HG03066 (cell line): ENCODE results near the gene HOXA3.

Source experiments
- ATAC-seq: cut with Tn5 transposase; IDR thresholded peaks from one replicate; pipeline ENCODE4 v1.9.1; 2021; ENCODE audit warnings: low read depth; ENCODE audit not compliant: unreplicated experiment

The HOXA3 gene

DNA sequence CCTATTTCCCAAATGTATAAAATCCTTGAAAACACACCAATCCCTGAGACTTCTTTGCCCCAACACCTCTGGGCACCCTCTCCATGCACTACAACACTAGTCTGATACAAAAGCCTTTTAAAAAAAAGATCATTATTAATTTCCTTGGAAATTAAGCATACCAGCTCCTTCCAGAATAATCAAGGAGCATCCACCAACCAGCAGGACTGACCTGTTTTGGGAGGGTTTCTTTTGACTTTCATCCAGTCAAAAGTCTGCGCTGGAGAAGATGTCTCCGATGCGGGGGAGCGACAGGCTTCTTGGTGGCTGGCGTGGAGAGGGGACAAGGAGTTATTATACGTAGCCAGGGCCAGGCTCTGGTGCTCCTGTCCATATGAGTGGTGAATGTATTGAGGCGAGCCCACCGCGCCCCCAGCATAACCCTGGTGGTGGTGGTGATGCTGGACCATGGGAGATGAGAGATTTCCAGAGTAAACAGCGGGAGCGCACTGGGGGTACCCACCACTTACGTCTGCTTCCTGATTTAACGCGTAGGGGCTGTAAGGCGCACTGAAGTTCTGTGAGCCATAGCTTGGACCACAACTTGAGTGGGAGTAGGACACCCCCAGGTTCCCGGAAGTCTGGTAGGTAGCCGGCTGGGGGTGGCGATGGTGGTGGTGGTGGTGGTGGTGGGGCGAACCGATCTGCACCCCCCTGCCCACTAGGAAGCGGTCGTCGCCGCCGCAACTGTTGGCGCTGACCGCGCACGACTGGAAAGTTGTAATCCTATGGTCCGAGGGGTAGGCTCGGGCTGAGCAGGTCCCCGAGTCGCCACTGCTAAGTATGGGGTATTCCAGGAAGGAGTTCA is 57.1 kb downstream of the HOXA3 start:
- peak; percentile 6 for ATAC-seq

DNA sequence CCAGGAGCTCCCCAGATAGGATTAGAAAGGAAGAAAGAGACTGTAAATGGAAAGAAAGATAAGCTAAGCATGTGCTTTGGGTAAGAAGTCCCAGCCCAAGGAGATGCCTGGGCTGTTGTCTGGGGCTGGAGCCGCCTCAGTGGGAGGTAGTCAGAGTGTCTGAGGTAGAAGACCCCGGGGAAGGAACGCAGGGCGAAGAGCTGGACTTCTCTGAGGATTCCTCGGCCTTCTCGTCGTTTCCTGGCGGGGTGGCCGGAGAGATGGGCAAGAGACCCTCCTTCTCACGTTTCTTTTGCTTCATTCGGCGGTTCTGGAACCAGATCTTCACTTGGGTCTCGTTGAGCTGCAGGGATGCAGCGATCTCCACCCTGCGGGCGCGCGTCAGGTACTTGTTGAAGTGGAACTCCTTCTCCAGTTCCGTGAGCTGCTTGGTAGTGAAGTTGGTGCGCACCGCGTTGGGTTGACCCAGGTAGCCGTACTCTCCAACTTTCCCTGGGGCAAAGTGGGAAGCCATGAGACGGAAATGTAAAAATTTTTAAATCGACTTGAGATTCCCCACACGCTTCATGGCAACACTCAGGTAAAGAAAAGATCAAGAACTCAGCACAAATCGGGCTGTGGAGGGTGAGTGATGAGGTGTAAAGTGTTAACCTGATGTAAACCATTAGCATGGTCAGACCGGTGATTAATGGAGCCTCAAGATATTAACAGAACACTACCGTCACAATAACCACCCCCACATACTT is 57.9 kb downstream of the HOXA3 start:
- ATAC-seq, result no peak

DNA sequence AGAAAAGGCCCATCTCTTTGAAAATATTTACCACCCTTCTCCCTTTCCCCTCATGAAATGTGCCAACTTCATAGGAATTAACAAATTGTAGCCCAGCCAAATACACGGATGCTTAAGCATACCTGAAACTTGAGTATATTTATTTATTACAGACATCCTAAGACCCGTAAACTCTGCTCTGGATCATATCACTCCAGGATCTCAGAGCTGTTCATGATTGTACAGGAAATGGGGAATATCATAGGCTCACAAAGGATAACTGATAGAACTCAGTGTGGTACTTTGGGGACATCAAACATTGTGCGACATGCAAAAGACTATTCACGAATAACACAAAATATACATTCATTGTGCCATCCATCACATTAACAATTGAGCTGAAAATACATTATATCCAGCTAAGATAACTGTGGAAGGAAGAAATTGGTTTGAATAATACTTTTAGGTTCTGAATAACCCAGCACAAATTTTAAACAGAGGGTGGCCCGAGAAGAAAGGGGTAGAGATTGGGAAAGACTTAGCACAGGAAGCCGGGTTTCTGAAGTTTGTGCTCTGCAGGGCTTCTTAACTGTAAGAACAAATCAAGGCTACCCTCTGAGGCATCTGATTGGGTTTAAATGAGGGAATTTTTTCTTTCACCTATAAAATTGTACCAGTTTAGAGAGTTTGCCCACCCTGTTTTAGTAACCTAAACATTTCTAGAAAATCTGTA is 59.0 kb downstream of the HOXA3 start:
- ATAC-seq, result no peak

DNA sequence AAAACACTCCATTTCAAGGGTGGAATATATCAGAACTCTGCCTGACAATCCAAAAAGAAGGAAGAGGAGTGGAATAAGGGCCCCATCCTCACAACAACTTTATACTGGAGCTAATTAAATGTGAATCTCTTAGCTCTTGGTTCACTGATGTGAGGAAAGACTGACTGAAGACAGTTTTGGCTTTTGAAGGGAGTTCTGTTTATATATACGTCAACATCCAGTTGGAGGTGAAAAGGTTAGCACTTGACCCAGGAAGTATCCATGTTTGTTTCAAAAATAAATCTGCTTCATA is 59.6 kb downstream of the HOXA3 start:
- ATAC-seq, result no peak

DNA sequence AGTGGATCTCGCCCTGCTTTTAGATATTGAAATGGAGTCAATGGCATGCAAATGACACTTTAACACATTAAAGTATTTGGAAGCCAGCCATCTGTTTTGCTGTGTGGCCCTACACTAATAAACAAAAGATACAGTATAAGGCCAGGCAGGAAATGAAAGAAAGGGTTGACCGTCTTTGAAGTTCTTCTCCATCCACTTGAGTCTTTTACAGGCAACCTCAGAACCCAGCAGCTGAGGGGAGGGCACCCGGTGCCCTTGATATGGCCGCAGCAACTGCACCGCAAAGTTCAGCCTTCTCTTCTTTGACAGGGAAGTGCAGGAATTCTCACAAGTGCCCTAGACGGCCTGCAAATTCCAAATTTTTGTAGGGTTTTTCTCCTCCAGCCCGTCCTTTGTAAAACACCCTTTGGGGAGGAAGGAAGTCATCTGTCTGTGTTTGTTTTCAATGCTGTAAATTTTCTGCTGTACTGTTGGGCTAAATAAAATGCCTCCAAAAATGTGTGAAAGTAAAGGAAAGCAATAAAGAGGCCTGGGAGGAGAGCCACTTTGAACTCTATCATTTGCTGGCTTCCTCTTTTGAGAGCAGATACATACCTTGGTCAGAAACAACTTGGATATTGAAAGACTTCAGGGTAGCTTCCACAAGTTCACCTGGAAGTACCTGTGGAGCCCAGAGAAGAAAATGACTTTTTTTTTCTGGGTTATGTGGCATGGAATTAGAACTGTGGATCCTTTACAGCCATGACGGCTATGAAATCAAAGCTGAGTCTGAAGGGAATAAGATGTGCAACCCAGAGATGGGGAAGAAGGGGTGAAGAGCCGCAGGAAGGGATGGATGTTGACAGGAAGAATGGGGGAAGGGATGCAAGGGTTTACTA is 60.2 kb downstream of the HOXA3 start:
- no peak for ATAC-seq

DNA sequence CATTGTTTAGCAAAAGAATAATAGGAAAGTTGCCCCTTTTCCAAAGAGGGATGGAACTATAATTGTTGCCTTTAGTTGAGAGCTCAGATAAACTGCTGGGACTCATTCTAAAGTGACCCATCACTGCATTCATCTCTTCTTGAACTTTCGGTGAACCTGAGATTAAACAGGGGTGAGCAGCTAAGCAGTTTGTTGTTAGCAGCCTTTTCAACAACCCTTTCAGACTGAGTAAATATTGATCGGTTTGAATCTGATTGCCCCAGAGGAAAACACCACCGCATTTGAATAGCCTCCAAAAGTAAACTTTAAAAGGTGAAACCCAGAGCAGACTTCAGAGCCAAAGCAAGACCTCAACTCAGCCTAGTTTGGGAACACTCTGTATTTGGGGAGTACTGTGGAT is 61.3 kb downstream of the HOXA3 start:
- ATAC-seq, result no peak

DNA sequence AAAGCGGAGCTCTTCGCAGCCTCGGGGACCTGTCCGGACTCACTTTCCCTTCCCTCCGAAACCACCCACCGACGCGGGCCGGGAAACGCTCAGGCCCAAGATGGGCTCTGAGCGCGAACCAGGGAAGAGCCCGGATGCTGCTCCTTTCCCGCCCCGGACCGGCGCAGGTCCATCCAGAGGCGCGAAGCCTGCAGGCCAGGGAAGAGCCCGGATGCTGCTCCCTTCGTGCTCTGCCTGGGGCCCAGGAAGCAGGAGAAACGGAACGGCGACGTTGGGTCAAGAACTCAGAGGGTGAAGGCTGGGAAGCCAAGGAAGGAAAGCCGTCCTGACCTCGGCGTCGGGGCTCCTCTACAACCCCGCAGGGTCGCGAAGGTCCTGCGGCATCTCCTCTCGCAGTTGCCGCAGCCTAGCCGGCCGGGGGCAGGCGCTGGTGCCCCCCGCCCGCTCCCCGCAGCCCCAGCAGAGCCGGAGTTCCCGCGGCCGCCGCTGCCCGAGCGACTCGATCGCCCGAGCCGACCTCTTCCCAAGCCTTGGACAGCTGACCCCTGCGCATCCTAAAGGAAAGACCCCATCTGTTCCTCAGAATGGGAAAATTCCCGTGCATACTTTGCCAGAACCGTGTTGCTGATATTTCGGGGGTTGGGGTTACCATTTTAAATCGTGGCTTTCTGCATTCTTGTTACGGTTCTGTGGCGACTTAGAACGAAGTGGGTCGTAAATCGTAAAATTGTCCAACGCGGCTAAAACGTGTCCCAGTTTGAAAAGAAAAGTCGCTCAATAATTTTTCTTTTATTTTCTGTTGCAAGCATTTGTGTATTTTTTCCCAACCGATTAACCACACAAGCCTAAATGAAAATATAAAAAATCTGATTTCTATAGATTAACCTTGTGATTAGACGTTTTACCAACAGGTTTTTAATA is 64.1 kb downstream of the HOXA3 start:
- ATAC-seq, result no peak

DNA sequence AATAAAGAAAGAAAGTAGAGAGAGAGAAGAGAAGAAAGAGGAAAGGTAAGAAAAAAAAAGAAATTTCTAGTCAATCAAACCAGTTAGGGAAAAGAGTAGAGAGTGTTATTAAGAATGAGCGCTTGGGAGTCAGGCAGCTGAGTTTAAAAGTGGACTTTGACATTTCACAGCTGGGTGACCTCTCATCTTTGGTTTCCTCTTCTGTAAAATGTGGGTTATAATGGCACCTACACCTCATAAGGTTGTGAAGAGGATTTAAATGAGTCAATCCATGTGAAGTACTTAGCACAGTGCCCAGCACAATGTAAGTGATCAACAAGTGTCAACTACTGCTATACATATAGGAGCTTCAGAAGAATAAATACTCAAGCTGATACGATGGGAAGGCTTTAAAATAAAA is 68.7 kb downstream of the HOXA3 start:
- ATAC-seq, result no peak

DNA sequence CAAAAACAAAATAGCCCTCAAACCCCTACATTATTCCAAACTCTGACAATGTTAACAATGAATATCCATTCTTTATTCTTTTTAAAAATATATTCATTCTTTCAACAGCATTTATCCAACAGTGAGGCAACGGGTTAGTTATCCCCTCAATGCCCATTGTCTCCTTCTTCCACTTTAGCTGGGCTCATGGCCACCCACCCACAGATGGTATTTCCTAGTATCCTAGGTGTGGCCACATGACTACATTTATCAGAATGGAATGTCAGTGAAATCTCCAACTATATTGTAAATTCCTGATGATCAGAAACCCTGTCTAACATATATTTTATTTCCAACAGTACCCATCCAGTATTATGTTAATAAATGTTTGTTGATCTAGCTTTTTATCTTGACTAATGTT is 70.2 kb downstream of the HOXA3 start:
- no peak for ATAC-seq

DNA sequence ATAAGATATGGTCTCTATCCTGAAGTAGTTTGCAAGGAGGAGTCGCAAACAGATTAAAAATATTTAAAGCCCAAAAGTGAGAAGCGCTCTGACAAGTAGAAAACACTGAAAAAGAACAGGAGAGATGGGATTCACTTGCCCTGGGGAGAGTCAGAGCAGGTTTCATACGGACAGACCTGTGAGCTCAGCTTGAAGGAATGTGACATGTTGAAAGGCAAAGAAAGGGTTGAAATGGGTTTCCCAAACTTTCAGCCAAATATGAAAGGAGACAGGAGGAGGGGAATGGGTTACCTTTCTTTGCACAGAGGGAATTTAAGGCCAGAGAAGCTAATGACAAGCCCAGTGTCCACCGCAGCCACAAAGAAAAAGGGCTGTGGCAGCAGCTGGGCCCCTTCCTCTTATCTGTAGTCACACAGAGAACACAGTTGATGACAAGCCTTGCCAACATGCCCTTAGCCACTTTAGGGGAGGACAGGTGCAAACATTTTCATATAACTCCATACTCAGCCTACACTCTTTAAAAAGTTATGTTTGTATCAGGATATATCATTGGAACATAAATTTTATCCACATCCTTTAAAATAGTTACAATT is 71.4 kb downstream of the HOXA3 start:
- ATAC-seq, result no peak

DNA sequence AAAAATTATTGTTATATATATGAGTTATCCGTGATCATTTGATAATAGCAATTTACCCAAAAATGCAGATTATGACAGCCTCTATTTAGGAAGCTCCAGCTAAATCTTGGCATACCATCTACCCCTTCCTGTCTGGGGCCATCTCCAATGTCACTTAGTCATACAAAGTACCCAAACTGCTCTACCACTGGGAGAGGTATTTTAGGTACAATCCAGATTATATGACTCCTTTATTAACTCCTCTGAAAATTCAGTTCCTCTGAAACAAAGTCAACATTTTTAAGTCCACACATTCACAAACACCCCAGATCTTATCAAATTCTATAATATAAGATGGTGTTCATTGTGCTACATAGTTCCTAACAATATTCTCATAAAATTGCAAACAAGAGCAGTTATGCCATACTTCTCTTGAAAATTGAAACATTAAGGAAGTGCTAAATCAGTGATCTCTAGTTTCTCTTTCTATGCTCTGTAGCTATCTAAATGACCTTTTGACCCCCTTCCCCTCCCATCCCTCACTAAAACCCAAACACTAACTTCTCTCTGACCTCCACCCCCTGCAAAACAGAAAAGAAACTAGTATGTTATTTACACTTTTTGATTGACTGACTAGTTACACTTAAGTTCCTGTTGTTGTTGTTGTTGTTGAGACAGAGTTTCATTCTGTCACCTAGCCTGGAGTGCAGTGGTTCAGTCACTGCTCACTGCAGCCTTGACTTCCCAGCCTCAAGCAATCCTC is 73.0 kb downstream of the HOXA3 start:
- no peak for ATAC-seq

DNA sequence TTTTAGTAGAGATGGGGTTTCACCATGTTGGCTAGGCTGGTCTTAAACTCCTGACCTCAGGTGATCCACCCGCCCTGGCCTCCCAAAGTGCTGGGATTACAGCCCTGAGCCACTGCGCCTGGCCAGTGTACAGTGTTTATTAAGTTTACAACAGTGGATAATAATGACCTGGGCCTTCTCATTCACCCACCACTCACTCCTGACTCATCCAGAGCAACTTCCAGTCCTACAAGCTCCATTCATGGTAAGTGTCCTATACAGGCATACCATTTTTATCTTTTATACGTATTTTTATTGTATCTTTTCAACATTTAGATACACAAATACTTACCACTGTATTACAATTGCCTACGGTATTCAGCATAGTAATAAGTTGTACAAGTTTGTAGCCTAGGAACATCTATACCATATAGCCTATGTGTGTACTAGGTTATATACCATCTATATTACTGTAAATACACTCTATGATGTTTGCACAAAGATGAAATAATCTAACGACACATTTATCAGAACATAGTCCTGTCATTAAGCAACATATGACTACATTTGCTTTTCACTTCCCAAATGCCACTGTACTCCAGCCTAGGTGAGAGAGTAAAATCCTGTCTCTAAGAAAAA is 73.7 kb downstream of the HOXA3 start:
- ATAC-seq, result no peak

DNA sequence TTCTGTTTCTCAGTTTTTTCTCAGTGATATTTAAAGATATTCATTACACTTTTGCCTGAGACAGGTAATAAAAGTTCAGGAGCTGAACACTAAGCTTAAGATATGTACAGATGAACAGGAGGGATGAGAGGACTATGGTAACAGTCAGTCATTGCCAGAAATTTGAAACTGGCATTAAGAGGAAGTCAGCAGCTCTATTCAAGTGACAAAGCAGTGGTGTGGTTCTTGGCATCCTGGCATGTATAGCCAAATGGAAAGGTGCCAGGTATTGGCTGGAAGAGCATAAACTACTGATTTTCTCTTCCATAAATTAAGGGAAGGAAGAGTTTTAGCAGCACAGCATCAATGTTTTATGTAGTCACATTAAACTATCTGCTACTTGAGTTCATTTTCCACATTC is 79.3 kb downstream of the HOXA3 start:
- no peak for ATAC-seq

DNA sequence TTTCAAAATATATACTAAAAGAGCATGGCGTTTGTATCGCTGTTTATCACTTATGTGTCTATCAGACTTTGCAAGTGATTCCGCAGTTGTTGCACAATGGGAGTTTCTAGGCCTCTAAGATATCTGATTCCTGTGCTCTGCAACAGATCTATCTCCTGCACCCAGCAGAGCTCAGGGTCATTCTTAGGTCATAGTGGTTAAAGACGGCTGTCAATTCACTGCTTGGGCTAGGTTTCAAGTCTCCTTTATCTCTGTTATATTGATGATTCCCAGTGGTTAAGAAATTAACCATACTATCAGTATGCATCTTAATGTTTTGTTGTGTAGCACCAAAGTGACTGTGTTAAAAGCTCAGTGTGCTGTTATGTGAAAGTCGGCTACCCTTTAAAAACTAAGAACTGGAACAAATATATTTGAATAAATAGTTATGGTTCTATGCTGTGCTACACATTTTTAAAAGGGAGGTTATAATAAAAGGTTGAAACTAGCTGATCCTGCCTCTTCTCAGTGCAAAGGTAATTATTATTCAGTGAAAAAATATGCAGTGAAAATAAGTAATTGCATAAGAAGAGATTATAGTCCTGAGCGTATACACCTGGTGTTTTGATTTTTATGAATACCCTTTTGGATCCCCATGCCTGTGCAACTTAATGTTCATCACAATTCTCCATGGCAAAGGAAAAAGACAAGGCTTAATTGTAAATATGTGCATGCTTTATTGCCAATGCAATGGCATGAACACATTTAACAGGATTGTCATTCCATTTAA is 80.6 kb downstream of the HOXA3 start:
- ATAC-seq, result no peak

DNA sequence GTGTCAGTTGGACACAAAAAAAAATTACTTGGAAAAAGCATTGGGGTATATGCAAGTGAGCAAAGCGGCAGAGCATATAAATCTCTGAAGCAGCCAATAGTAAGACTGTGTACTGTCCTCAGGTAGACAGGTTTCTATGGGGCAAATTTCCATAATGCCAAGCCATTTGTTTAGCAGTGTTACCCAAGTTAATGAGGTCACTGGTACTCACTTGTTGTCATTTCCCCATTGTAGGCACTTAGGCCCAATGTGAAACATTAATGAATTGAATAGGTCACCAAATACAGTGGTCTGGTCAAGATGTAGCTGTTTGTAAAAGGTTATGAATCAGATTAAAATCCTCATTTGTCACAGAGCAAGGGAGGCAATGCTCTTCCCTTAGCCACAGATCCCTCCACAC is 84.1 kb downstream of the HOXA3 start:
- ATAC-seq, result no peak

DNA sequence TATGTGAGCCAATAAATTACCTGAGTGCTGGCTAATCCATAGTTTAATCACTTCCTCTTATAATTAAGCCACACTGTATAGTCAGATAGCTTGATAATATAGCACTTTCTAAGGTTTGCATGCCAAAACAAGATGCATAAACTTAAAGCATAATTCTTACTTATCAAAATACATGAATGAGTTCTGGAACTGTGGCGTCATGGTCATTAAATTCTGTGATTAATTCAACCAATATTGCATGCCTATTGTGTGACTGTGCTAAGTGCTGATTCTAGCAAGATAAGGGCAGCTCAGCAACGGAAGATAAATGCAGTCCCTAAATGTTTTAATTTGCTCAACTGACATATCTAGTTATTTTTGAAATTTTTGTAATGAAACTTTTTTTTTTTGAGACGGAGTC is 86.2 kb downstream of the HOXA3 start:
- ATAC-seq, result no peak

DNA sequence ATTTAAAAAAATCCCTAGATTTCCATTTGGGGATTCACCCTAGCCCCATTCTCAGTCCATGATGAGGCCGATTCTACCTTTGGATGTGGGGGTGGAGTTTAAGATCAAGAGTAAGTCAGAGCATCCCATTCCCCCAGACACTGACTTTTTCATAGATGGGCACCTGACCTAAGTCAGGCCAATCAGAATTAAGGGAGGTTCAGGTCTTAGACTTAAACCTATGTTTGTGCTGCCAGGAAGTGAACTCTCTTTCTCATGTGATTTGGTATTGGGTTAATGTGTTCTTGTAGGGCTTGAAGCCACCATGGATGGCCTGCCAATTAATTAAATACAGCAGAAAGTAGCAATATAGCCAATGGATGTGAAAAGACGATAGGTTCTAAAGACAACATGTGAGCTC is 86.7 kb downstream of the HOXA3 start:
- ATAC-seq, result no peak
